HFFc6 (cell line): Measurements from ENCODE around the gene PSD2. TPM values are rescaled to one million over a fixed set of nuclear protein-coding genes. Genes with fewer than 3 reads are reported as not detected.

ENCODE experiments used
- DNase-seq: peaks from one replicate; pipeline ENCODE4 v3.0.0-alpha.2; 2018
- H3K27ac Mint-ChIP-seq: 2 replicates; pipeline ENCODE4 v1.8.0; 2020; ENCODE audit warnings: mild to moderate bottlenecking, mixed read lengths
- H3K27me3 Mint-ChIP-seq: 2 replicates; pipeline ENCODE4 v1.8.0; 2021; ENCODE audit warnings: mild to moderate bottlenecking, moderate library complexity, mixed read lengths; ENCODE audit not compliant: insufficient read depth
- H3K36me3 Mint-ChIP-seq: 2 replicates; pipeline ENCODE4 v1.8.0; 2021; ENCODE audit warnings: low read depth, mixed read lengths
- H3K4me1 Mint-ChIP-seq: 2 replicates; pipeline ENCODE4 v1.8.0; 2020; ENCODE audit warnings: low read depth, mixed read lengths
- H3K4me3 Mint-ChIP-seq: 2 replicates; pipeline ENCODE4 v1.8.0; 2020; ENCODE audit warnings: mild to moderate bottlenecking, moderate library complexity, mixed read lengths
- H3K9me3 Mint-ChIP-seq: 2 replicates; pipeline ENCODE4 v1.8.0; 2020; ENCODE audit warnings: mild to moderate bottlenecking, mixed read lengths
- total RNA-seq, 6 experiments: library from RNA; stranded (reverse); fragmentation: NEBNext Ultra II Directional; extraction: Animal tissue kit (Norgen Biotek cat#: 25700); gene quantifications; 2 replicates in 1 of 6; 3 replicates in 5 of 6; pipeline ENCODE4 v1.2.3, GENCODE V29; 2021
- TF ChIP-seq, protein P1 (sequence below): fragments of 200-600 bp; sonication (generic); IDR thresholded peaks from 2 replicates; pipeline ENCODE4 v1.5.0; 2021; ENCODE audit warnings: antibody characterized with exemption, mild to moderate bottlenecking

Gene PSD2
- total RNA-seq, 6 experiments from 2014 or later = 0.02 to 0.14 (median 0.07) TPM; not detected in 1

DNA sequence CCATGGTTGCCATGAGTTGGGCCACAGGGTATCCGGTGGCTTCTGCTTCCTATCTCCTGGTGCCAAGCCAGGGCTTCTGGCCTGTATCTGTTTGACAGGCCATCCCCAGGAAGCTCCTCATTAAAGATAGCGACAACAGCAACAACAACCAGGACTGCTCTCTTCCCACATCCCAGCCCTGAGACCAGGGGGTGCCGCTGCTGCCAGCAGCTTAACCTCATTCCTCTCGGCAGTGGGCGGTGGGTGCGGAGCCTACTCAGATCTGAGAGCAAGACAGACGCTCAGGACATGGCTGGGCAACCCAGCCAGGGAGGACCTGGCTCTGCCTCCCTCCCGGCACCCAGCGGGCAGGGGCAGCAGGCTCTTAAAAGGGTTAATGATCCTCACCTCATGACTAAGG, 98.3 kb downstream of the PSD2 start:
- no peak overlapping the region for H3K4me3 Mint-ChIP-seq
- no peak for DNase-seq
- TF ChIP-seq, protein P1, sequence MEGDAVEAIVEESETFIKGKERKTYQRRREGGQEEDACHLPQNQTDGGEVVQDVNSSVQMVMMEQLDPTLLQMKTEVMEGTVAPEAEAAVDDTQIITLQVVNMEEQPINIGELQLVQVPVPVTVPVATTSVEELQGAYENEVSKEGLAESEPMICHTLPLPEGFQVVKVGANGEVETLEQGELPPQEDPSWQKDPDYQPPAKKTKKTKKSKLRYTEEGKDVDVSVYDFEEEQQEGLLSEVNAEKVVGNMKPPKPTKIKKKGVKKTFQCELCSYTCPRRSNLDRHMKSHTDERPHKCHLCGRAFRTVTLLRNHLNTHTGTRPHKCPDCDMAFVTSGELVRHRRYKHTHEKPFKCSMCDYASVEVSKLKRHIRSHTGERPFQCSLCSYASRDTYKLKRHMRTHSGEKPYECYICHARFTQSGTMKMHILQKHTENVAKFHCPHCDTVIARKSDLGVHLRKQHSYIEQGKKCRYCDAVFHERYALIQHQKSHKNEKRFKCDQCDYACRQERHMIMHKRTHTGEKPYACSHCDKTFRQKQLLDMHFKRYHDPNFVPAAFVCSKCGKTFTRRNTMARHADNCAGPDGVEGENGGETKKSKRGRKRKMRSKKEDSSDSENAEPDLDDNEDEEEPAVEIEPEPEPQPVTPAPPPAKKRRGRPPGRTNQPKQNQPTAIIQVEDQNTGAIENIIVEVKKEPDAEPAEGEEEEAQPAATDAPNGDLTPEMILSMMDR = no peak
- H3K9me3 Mint-ChIP-seq = no peaks in the 10 kb centered on the region
- H3K27me3 Mint-ChIP-seq = peaks cover 62% of the 10 kb centered on the region
- no peaks in the 10 kb centered on the region for H3K4me1 Mint-ChIP-seq
- no peaks in the 10 kb centered on the region for H3K36me3 Mint-ChIP-seq
- H3K27ac Mint-ChIP-seq = no peak overlapping the region

Other genes starting within 250 kb of the PSD2 start
- 100 to 1,000 TPM; 113 to 144 (median 123) TPM for gene UBE2D2, start 234.5 kb upstream of the PSD2 start, total RNA-seq
- 10 to 100 TPM; 46.4 to 58.5 (median 49.2) TPM for gene CXXC5, start 147.5 kb upstream of the PSD2 start, total RNA-seq
- gene NRG2, start 247.5 kb downstream of the PSD2 start, total RNA-seq = under 1 TPM in 5 of 6 experiments, not detected in 1; 0.11 to 0.35 (median 0.19) TPM